GM12892 (cell line): ENCODE data around the gene KIF1B.

Experiments
- POLR2A ChIP-seq: IDR thresholded peaks from 2 replicates; pipeline ENCODE4 v1.6.1; 2011; ENCODE audit warnings: low read depth, low read length, control low read depth
- POLR2AphosphoS5 ChIP-seq: IDR thresholded peaks from 2 replicates; pipeline ENCODE4 v1.6.1; 2011; ENCODE audit warnings: low read depth, low read length, control low read depth

- TF ChIP-seq POLR2A (no peak), POLR2AphosphoS5 (no peak)
Observed at GRCh38 chr1:10287023-10287645, 76.8 kb downstream of the KIF1B start.
